GM19239 (cell line): ENCODE data around the gene NYAP2.
A peak's percentile ranks its signal among the peaks of the same experiment; 100 is the strongest.

Experiments
- DNase-seq: peaks from one replicate; pipeline ENCODE4 v3.0.0; 2011; ENCODE audit warnings: low spot score; ENCODE audit not compliant: insufficient read length
- FAIRE-seq: peaks from 2 replicates; lab custom pipeline; 2011; peaks lifted over from hg19 to GRCh38; lab: Jason Lieb, UNC

The NYAP2 gene

DNA sequence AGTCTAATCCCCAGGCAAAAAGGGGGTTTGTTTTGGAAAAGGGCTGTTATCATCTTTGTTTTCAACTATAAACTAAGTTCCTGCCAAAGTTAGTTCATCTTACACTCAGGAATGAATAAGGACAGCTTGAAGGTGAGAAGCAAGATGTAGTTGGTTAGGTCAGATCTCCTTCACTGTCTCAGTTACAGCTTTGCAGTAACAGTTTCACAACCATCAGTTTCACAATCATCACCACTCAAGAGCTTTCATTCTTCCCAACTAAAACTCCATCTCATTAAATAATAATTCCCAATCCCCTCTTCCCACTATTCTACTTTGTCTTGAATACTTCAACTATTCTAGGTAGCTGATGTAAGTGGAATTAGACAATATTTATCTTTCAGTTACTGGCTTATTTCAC lies 200.9 kb downstream of the NYAP2 start:
- FAIRE-seq: no peak
- DNase-seq: no peak

DNA sequence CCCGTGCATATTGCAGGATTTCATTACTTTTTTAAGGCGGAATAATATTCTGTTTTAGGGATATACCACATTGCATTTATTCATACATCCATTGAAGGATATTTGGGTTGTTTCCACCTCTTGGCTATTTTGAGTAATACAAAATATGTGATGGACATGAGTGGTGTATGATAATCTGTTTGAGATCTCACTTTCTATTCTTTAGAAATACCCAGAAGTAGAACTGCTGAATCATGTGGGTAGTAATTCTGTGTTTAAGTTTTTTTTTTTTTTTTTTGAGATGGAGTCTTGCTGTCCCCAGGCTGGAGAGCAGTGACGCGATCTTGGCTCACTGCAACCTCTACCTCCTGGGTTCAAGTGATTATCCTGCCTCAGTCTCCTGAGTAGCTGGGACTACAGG lies 201.4 kb downstream of the NYAP2 start:
- FAIRE-seq (no peak), DNase-seq (no peak)

DNA sequence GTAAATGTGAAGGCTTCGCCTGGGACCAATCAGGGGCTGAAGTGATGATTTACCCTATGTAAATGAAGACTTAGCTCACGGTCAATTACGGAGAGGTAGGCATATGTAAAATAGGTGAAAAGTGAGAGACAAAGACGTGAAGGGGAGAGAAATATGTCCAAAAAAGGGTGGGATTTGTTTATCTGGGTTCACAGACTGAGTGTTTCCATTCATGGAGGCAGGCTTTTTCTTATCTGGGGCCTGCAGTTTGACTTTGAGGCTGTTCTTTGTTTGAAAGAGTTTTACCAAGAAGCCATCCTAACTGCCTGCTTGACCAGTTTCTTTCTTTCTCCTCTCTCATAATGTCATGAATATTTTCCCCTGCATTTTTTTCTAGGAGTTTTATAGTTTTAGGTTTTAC lies 202.7 kb downstream of the NYAP2 start:
- no peak for FAIRE-seq
- DNase-seq: no peak

DNA sequence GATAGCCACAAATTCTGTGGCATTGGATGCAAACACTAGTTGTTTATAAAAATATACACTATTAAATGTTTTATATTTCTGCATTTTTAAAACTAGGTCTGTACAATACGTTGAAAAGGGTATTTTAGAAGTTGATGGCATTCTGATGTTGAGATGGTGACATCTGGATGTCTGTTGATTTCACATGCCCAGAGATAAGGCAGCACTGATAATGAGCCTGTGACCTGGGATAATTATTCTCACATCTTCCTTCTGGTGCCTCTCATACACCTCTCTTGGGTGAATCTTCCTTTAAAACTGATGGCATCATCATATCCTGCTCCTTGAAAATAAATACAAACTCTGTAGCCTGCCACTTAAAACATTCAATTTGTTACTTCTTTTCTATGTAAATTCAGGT lies 208.6 kb downstream of the NYAP2 start:
- no peak for DNase-seq
- no peak for FAIRE-seq

DNA sequence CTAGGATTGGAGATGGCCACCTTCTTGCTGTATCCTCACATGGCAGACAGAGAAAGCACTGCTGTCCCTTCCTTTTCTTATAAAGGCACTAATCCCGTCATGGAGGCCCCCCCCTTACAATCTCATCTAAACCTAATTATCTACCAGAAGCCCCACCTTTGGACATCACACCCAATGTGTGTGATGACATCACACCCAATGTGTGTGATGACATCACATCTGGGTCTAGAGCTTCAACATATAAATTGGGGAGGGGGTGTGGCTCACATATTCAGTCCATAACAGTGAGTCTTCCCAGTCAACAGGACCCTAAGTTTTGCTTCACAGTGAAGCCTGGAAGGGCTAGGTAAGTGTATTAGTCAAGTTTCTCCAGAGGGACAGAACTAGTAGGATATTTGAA lies 213.1 kb downstream of the NYAP2 start:
- DNase-seq (no peak), FAIRE-seq (no peak)

DNA sequence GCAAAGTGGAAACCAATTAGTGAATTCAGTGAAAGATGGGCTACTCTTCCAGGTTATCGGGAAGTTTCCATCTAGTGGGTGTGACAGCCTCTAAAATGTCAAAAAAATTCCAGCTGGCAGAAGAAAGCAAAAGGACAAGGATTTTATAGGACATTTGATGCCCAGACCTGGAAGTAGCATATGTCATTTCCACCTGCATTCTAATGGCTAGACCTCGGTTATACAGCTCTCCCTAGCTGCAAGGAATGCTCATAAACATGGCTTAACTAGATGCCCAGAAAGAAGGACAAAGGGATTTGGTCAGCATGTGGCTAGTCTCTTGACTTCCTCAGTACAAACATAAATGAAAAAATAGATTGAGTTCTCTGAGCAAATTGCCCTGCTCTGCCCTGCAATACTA lies 215.4 kb downstream of the NYAP2 start:
- DNase-seq: no peak
- no peak for FAIRE-seq

DNA sequence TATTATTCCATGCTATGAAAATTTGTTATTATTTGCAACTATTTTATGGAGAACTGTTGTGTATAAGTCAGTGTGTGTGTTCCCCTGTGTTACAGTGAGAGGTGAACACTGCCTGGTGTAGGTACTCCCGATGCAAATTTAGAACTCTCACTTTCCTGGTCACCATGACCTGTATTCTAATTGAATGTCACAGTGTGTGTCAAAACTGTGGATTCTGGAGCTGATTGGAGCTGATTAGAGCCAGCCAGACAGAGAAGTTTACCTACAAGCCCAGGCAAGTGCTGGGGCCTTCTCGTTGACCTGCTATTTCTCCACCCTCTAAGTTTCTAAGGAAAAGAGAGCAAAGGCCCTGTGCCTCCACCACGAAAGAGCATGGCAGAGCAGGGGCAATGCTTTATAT lies 216.0 kb downstream of the NYAP2 start:
- DNase-seq (no peak), FAIRE-seq (no peak)

DNA sequence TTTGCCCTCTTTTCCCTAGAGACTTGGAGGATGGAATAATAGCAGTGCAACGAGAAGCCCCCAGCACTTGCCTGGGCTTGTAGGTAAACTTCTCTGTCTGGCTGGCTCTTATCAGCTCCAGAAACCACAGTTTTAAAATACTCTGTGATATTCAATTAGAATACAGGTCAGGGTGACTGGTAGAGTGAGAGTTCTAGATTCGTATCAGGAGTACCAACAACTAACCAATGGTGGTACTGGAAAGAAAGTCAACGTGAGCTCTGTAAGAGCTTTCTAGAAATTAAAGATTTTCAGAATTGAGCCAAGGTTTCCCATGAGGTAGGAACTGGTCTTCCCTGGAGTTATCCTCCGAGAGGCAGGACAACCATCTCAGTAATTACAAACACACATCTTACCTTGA lies 216.9 kb downstream of the NYAP2 start:
- DNase-seq (no peak), FAIRE-seq (no peak)

DNA sequence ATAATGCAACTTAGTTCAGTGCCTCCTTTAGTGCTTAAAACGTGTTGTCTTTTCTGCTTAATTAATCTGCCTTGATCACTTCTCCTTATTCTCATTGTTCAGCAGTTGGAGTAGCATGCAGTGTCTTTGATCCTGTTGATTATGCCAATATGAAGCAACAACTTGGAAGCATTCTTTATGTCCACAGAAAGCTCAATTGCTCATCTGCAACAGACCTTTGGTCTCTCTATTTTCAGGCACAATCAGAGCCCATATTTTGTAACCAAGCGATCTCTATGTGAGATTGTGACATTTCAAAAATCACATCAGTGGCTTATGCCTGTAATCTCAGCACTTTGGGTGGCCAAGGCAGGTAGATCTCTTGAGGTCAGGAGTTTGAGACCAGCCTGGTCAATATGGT lies 217.3 kb downstream of the NYAP2 start:
- FAIRE-seq: no peak
- no peak for DNase-seq

DNA sequence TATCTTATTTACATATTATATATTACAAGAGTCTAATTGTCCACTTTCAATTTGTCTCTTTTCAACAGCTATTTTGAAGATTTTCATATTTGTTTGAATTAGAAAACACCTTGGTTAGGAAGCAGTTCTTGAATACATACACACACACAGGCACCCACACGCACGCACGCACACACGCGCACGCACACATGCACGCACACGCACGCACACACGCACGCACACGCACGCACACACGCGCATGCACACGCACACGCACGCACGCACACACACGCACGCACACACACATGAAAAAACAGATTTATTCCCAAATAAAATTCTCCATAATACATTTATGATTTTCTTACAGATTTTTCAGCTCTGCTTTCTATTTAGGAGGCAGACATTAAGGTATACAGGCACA lies 220.7 kb downstream of the NYAP2 start:
- no peak for DNase-seq
- no peak for FAIRE-seq

DNA sequence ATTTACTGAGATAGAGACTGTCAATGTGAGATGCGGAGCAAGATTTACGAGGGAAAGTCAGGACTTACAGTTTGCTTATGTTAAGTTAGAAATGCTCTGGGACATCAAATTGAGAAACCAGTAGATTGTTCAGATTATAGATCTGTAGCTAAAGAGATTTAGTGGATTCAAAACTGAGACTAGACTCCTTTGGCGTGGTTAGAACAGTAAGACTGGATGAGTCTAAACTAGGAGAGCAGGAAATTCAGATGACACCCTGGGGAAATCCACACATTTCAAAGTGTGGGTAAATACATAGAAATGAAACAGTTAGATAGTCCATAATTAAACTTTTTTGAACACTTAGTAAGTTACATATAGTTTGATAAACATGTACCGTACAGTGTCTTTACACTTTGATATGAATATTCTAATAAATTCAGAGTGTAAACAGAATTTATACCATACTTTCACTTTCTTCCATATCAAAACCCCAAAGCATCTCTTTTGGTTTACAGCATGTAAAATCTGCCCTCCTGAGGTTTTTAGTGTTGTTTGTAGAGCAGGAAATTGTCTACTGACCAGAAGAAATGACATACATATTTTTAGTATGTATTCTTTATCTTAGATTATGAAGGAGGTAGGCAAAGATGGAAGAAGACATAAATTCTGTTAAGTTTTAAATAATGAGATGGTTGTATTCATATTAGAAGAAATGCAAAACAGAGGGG lies 231.5 kb downstream of the NYAP2 start:
- FAIRE-seq (no peak), DNase-seq (no peak)

DNA sequence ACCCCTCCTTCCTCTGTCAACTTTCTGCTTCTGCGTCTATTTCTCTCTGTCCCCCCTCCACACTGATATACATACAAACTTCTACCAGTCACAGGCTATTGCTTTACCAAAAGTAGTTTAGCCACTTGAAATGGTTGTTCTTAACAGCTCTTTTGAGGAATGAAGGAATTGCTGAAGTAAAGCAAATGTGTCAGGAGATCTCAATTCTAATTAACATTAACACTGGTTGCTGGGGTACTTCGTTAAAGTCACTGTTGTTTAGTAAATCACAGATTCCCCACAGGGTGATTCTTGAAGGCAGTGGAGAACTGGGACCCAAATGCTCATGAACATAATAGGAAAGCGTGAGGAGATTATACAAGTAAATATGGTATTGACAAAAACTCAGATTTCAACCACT lies 232.8 kb downstream of the NYAP2 start:
- no peak for DNase-seq
- no peak for FAIRE-seq

DNA sequence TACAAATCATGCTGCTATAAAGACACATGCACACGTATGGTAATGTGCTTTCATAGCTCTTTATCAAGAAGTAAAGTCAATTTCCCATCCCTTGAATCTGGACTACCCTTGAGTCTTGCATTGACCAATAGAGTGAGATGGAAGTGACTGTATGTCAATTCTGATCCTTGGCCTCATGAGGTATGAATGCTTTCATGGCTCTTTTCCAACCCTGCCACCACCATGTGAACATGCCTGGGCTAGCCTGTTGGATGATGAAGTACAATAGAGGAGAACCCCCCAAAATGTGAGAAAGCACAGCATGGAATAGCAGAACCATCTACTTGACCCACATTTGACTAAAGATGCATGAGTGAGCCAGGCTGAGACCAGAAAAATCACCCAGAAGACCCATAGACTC lies 237.0 kb downstream of the NYAP2 start:
- FAIRE-seq (no peak), DNase-seq (no peak)

DNA sequence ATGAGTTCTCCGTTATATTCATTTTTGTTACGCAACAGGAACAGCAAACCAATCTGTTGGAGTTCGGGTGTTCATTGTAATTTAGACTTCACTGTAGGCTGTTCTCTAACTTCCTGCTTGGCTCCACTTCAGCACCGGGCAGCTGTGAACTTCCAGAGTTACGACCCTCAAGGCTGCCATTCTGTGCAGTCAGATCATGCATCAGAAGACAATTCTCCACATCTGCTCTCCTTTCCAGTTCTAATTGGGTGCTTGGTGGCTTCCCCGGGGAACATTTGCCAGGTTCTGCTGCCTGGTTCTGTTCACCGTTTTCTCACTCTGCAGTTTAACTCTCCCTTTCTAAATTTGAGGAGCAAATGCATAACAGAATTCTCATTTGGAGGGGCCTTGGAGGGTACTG lies 237.7 kb downstream of the NYAP2 start:
- no peak for DNase-seq
- no peak for FAIRE-seq

DNA sequence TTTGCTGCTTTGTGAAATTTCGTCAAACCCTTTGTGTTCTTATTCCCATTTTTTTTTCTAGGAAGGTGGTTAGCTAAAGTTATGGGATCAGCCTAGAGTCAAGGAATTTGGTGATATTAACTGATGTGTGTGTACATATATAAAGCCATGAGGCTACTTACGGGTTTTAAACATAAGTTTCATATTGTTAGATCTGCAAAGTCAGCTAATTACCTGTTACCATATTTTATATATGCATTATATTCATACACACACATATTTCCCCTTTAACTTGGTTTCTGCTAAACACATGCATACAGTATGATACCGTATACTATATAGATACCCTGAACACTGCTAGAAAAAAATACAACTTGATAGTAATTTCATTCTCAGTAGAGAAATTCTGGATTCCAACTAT lies 241.0 kb downstream of the NYAP2 start:
- FAIRE-seq (no peak), DNase-seq (no peak)

DNA sequence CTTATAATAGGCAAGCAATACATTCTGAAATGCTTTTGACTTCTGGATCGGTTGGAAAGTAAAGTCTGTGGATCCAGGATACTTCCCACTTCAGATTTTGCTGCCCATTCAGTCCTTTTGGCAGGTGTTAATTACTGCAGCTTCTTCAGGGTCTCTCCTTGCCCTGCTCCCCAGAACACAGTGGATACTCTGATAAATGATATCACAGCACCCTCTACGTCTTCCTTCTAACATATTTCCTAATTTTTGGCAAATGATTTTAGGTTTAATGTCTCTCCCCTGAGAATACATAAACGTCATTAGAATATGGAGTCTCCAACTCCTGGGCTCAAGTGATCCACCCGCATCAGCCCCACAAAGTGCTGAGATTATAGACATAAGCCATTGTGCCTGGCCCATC lies 249.8 kb downstream of the NYAP2 start:
- FAIRE-seq (no peak), DNase-seq (no peak)

DNA sequence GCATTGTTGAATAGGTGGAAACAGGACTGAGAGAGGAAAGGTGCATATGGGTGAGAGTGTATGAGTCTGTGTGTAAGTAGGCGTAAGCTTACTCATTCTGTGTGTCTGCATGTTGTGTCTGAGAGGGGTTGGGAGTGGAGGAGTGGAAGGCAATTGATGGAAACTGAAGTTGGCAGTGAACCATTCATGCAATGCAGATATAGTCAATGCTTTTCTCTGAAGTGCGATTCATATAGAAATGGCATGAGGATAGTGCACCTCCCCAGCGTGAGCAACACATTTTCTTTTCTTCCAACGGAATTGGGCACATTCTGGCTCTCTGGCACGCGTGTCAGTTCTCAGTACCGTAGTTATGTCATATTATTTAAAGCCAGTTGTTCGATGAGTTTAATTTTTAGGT lies 250.5 kb downstream of the NYAP2 start:
- no peak for FAIRE-seq

DNA sequence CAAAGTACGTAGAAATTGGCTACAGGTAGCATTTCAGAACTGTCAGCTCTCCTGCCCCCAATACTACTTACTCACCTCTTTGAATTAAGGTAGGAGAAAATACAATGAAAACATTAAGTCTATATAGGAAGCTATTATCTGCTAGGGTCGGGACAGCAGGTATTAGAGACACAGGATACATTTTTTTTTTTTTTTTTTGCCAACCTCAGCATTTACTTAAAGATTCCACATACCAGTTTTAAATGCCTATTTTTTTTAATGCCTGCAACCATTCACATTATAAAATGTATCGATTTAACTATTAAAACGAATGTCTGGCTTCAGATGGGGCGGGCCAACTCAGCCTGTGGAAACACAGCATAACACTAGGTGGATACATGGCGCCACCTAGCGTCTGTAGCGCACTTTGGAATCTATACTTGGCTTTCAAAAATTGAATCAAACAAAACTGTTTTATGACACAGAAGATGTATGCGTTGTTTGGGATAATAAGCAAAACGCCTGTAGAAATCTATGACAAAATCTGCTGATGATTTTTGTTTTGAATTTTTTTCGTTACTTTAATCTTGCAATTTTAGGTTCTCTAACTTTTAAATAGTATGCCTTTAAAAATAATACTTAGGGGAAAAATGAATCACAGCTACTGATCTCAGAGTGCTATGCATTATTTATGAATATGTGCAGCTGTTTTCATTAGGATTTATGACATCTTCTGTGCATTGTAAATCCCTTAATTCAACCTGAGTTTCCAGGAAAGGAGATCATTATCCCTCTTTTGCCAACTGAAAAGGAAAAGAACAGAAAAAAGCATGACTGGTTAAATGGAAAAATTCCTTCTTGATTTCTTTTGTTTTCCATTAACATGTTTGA lies 261.0 kb downstream of the NYAP2 start:
- DNase-seq (peak; percentile 46), FAIRE-seq (no peak)

More for the DNA sequence above, 250.5 kb downstream of the NYAP2 start:
- no peak for DNase-seq

DNA sequence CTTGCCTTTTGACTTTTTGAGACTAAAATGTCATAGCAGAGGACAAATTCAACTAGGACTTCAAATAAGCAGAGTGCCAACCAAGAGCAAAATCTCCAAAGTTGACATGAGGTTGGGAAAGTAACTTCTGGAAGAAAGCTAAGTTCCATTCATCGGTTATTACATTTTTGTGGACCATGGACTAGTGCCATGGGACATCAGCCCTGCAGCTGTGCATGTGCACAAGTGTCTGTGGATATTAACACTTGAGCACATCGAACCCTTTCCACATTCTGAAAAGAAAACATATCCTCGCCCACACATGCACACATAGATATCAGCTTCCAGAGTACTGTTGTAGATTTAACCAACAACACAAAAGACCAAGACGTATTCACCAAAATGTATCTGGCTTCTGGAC lies 262.6 kb downstream of the NYAP2 start:
- FAIRE-seq: no peak
- no peak for DNase-seq

DNA sequence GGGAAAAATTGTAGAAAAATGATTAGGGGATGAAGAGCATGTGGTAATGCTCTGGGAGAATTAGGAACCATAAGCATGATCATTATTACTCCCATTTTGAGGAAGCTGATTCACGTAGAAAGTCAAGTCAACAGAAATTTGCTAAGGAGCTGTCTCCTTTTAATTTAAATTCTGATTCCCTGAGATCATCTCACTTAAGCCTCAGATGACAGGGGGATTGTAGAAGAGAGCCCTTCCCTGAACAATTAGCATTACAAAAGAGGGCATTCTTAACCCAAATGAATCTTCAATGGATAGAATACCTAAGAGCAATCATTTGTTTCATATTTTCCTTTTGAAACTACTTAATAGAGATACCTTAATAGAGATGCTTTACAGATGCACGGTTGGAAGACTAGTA lies 267.9 kb downstream of the NYAP2 start:
- FAIRE-seq (no peak), DNase-seq (no peak)

DNA sequence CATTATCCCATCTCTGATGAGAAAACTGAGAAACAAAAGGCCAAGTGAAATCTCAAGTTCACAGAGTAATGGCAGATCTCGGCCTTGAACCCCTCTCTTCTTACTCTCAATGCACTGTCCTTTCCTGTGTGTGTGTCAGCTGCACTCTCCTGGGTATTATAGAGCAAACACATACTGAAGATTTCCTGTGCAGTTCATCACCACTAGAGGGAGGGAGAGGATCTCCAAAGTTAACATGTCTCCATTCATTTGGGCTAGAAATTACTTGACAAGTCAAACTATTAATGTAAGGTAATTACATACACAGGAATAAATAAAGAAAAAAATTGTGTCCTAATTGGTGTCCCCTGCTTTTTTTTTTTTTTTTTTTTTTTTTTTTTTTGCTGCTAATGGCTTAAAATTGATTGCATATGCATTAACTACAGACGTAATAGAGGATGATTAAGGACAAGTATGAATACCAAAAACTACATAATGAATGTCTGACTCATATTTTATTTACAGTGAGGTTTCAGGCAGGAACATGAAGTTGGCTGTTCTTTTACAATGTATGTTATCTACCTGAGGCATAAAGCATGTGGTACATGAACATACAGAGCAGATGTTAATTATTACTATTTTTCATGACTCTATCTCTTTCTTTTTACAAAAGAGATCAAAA lies 269.2 kb downstream of the NYAP2 start:
- FAIRE-seq (peak; percentile 83), DNase-seq (peak; percentile 13)
